Progenitor cell of endocrine pancreas (in vitro differentiated cells): ENCODE measurements around the gene ANXA8. TPM values are rescaled to one million over a fixed set of nuclear protein-coding genes. Genes with fewer than 3 reads are reported as not detected.

Experiments
- DNase-seq: peaks from one replicate; pipeline ENCODE4 v3.0.0; 2021; ENCODE audit warnings: low spot score; ENCODE audit not compliant: unreplicated experiment
- H3K27ac Mint-ChIP-seq: 2 replicates; pipeline ENCODE4 v1.8.0; 2021; ENCODE audit warnings: mild to moderate bottlenecking, moderate library complexity, mixed read lengths
- H3K27me3 Mint-ChIP-seq: 2 replicates; pipeline ENCODE4 v1.8.0; 2021; ENCODE audit warnings: mixed read lengths
- H3K36me3 Mint-ChIP-seq: 2 replicates; pipeline ENCODE4 v1.8.0; 2022; ENCODE audit warnings: mixed read lengths; ENCODE audit not compliant: insufficient read depth
- H3K4me1 Mint-ChIP-seq: 2 replicates; pipeline ENCODE4 v1.8.0; 2021; ENCODE audit warnings: low read depth, mixed read lengths
- H3K4me3 Mint-ChIP-seq: 2 replicates; pipeline ENCODE4 v1.8.0; 2021; ENCODE audit warnings: low read depth, mild to moderate bottlenecking, moderate library complexity, mixed read lengths
- H3K9me3 Mint-ChIP-seq: 2 replicates; pipeline ENCODE4 v1.8.0; 2021; ENCODE audit warnings: low read depth, mixed read lengths
- CTCF ChIP-seq: fragments of 200-600 bp; sonication (generic); IDR thresholded peaks from one replicate; pipeline ENCODE4 v1.5.0; 2021; ENCODE audit warnings: antibody characterized with exemption, mild to moderate bottlenecking; ENCODE audit not compliant: unreplicated experiment
- total RNA-seq: library from RNA; stranded (reverse); gene quantifications from 2 replicates; pipeline ENCODE4 v1.2.1, GENCODE V29; 2021

Gene ANXA8
- total RNA-seq, 1 donor from 2014 or later: not detected

GRCh38 chr10:47420305-47421056, 63.4 kb downstream of the ANXA8 start:
- no peaks in the 10 kb centered on the region for H3K27me3 Mint-ChIP-seq
- DNase-seq: no peak
- no peaks in the 10 kb centered on the region for H3K9me3 Mint-ChIP-seq
- no peak overlapping the region for H3K4me3 Mint-ChIP-seq
- no peaks in the 10 kb centered on the region for H3K36me3 Mint-ChIP-seq
- TF ChIP-seq CTCF: no peak
- peaks cover 2% of the 10 kb centered on the region for H3K4me1 Mint-ChIP-seq
- H3K27ac Mint-ChIP-seq: no peak overlapping the region

GRCh38 chr10:47419421-47419820, 64.5 kb downstream of the ANXA8 start:
- TF ChIP-seq CTCF: no peak

GRCh38 chr10:47418966-47419365, 64.9 kb downstream of the ANXA8 start:
- Mint-ChIP-seq H3K27ac (no peak overlapping the region), H3K9me3 (no peaks in the 10 kb centered on the region), H3K36me3 (no peaks in the 10 kb centered on the region), H3K27me3 (no peaks in the 10 kb centered on the region), H3K4me1 (peaks cover 2% of the 10 kb centered on the region), H3K4me3 (no peak overlapping the region)
- TF ChIP-seq CTCF: no peak
- no peak for DNase-seq

More at GRCh38 chr10:47419421-47419820, 64.5 kb downstream of the ANXA8 start:
- no peaks in the 10 kb centered on the region for H3K9me3 Mint-ChIP-seq
- H3K4me1 Mint-ChIP-seq: peaks cover 2% of the 10 kb centered on the region
- DNase-seq: no peak
- H3K27ac Mint-ChIP-seq: no peak overlapping the region
- H3K27me3 Mint-ChIP-seq: no peaks in the 10 kb centered on the region
- H3K36me3 Mint-ChIP-seq: no peaks in the 10 kb centered on the region
- no peak overlapping the region for H3K4me3 Mint-ChIP-seq

- Mint-ChIP-seq H3K27ac (no peak overlapping the region), H3K4me1 (peaks cover 2% of the 10 kb centered on the region), H3K9me3 (no peaks in the 10 kb centered on the region), H3K27me3 (no peaks in the 10 kb centered on the region), H3K4me3 (no peak overlapping the region), H3K36me3 (no peaks in the 10 kb centered on the region)
- no peak for TF ChIP-seq CTCF
- no peak for DNase-seq
Observed at GRCh38 chr10:47418321-47418720, 65.6 kb downstream of the ANXA8 start.

Other genes starting within 250 kb of the ANXA8 start
- gene GDF10, start 183.9 kb downstream of the ANXA8 start, total RNA-seq: not detected in 2 replicates
- not detected in 2 replicates for gene GDF2, start 161.7 kb downstream of the ANXA8 start, total RNA-seq
- gene RBP3, start 135.8 kb downstream of the ANXA8 start, total RNA-seq: 0.10 TPM in 1 of 2 replicates, not detected in the other
- 1.0 and 1.4 TPM in 2 replicates for gene ZNF488, start 99.8 kb downstream of the ANXA8 start, total RNA-seq
- gene FAM25G, start 7.6 kb upstream of the ANXA8 start, total RNA-seq: not detected in 2 replicates
- gene AGAP9, start 39.5 kb upstream of the ANXA8 start, total RNA-seq: 20.3 and 21.7 TPM in 2 replicates